CD1c-positive myeloid dendritic cell (primary cell): ENCODE data around the gene TIMMDC1.
"Not testable (repeated sequence)": the region's sequence is repeated elsewhere in the genome, so short reads cannot be mapped to it uniquely, and the experiment has no call there.

Source experiments
- DNase-seq: peaks from one replicate; pipeline ENCODE4 v3.0.0-alpha.2; 2016; ENCODE audit errors: extremely low spot score

TIMMDC1 gene

GRCh38 chr3:119510690-119511089 is 12.3 kb downstream of the TIMMDC1 start:
- no peak for DNase-seq

GRCh38 chr3:119514637-119515036 is 16.3 kb downstream of the TIMMDC1 start:
- no peak for DNase-seq

DNA sequence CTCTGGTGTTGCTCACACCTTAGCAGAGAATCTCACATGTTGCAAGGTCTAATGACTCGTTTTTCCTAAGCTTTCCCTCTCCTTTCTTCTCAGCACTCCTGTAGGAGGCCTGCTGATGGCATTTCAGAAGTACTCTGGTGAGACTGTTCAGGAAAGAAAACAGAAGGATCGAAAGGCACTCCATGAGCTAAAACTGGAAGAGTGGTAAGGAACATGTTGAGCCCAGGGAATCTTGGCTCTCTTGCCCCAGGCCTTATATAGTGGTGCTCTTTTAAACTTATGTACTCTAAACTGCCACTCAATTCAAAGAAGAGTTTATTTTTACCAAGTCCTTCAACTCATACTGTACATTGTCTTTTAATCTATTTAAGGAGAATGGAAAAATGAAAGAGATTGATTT is 18.8 kb downstream of the TIMMDC1 start:
- no peak for DNase-seq

DNA sequence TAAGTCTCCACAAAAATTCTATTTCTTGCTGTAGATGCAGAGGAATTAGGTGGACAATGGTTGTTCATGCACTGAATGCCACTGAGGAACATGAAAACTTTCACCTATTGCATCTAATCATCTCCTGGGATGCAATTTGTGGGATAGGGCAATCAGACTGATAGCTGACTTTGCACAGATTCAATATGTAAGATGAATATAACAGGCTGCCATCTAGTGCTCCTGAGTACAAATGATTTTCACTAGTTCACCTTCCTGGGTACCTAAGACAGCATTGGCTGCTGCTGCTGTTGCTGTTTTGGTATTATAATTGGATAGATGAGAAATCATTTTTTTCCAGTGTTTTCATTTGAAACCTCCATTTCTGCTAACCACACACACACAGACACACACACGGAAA is 19.7 kb downstream of the TIMMDC1 start:
- no peak for DNase-seq

DNA sequence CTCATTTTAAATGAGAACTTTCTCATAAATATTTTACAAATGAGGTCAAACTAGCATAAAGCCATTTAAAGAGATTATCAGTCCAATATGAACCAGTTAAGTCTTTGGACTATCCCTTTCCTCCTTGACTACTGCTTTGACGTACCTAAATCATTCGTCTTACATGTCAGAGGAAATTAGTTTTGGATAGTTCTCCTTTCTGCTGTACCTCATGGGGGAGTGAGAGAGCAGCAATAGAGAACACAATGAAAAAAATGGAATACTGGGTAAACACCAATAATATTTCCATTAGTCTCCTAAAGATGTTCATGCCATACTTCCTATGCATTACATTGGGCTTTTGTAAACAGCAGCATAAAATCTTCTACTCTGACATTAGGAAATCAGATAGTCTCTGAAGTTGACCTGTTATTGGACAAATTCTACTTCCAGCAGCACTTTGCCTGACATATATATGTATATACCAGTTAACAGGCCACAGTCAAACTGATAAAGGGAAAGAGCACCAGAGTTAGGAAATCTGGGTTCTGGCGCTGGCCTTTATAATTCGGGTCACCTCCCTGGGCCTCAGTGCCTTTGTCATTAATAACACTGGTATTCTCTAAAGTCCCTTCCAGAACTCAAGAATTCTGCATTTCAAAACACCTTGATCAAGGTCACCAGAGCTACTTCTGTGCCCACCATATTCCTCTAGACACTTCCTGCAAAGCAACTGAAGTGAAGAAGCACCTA is 26.8 kb downstream of the TIMMDC1 start:
- DNase-seq: peak; percentile 21

DNA sequence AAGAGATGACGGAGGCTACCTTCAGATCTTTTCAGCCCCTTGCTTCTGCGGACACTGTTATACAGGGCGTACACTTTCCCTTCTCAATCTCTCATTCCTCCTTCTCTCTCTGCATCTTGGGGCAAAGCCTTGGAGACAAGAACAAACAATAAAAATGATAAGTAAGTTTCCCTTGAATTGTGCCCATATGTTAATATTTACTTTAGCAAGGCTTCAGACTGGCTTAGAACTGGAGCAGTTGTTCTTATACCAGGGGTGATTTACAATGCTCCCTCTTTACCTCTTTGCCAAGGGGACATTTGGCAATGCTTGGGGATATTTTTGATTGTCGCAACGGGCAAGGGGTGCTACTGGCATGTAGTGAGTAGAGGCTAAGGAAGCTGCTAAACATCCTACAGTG is 29.4 kb downstream of the TIMMDC1 start:
- no peak for DNase-seq

DNA sequence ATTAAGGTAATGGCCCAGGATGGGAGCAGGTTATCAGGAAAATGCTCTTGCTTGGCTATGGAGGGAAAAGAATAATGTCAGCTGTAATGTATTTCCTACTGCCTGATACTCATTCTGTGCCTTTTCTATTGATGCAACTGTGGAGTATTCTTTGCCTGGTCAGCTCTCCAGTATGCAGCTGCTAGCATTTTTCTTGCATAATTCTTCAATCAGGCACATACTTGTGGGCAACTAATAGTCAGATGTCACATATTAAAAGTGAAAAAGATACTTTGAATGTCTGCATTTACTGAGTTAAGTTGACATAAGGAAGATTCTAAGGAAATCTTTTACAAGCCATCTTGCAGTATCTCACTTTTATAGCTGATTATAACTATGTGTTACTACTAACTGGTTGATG is 31.5 kb downstream of the TIMMDC1 start:
- no peak for DNase-seq

DNA sequence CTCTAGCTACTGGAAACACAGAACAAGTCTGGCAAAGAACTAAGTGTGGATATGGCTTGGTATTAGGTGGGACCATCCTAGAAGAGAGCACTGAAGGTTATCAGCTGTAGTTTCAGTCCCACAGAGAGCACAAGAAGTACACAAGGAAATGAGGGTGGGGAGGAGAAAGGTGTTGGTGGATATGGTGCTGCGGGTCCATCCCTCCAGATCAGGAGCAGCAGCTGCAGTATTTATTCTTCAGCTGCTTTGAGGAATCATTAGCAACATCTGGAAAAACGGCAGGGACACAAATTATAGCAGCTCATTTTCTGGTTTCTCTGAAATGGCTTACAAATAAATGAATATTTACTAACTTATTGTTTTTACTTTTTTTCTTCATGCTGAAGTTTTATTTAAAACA is 32.1 kb downstream of the TIMMDC1 start:
- DNase-seq: no peak

DNA sequence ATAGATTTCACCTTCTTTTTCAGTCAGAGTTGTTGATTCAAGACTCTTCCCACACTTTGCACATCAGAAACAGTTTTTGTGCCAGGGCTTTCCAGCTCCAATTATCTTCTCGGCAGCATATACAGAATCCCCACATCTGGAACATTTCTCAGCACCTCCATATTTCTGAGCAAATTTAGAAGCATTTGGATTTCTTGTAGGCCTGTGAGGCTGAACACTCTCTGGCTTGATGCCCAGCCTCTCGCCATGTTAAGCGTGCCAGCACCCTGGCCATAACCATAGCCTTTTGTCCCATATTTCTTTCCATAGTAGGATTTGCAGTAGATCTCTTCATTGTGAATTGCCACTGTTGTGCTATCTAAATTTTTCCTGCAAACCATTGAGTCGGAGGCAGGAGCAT is 32.8 kb downstream of the TIMMDC1 start:
- DNase-seq: no peak

DNA sequence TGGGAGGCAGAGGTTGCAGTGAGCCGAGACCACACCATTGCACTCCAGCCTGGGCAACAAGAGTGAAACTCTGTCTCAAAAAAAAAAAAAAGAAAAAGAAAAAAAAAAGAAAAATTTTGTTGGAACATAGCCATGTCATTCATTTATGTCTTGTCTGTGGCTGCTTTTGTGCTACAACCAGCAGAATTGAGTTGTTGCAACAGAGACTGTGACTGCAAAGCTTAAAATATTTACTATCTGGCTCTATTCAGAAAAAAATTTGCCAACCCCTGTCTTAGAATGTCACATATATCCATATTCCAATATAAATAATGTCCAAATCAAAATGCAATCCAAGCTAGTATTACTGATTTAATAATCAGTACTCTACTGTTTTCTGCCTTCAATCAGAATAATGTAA is 35.9 kb downstream of the TIMMDC1 start:
- DNase-seq: no peak

- DNase-seq: no peak
These were observed 38.4 kb downstream of the TIMMDC1 start for GRCh38 chr3:119536757-119537156.

DNA sequence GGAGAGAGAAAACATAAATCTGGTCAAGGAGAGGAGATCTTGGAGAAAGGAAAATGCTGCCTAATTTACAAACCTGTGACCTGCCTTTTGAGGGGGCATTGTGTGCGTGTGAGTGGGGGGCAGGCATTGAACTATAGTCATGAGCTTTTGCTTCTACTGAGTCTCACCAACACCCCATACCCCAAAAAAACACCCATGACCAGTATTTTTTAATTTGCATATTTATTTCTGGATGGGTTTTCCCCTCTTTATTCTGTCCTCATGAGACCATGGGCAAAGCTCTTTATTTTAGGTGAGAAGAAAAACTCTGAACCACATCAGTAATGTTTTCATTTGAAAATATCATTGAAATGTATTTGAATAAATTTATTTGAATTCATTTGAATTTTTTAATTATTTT is 40.4 kb downstream of the TIMMDC1 start:
- no peak for DNase-seq

DNA sequence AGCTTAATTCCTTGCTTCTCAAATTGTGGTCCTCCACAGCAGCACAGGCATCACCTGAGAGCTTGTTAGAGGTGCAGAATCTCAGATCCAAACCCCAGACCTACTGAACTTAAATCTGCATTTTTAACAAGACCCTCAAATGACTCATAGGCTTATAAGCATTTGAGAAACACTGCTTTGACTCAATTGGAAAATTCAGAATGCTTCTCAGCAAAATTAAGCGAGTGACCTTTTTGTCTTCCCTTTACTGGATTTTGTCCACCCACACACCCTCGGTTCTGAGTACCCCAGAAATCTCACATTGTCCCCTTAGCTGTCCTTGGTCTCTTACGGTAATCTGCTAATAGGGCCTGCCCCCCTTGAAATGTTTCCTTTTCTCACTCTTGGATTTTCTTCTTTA is 43.2 kb downstream of the TIMMDC1 start:
- no peak for DNase-seq

GRCh38 chr3:119542168-119542767 is 43.9 kb downstream of the TIMMDC1 start:
- no peak for DNase-seq

GRCh38 chr3:119543147-119543546 is 44.8 kb downstream of the TIMMDC1 start:
- no peak for DNase-seq

DNA sequence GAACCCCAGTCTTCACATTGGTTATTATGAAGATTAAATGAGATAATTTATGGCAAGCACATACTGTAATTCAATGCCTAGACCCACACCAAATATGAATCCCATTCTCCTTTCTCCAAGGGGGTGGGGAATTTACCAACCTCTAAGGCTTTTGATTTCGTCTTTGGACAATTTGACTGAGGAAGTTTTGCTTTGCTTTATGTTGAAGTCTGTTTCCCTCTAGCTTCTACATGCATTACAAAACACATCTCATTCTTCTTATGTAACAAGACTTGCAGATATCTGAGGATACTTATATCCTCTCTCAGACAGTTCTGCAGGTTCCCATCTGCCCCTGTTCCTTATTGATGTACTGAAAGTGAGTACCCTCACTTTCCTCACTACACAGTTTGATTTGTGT is 48.9 kb downstream of the TIMMDC1 start:
- DNase-seq: no peak

DNA sequence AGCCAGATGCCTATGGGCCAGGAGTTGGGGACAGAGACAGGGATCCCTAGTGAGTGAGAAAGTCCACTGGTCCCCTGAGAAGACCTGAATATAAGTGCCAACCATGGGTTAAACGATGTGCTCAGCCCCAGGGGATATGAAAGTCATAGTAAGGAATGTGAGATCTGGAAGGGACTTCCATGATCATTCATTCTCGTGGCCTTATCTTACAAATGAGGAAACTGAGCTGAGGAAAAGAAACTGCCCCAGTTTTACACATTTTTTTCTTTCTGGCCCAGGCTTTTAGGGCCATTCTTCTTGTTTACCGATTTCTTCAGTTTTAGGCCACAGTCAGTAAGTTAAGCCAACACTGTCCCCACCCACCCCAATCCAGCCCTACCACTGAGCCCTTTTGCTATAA is 50.0 kb downstream of the TIMMDC1 start:
- DNase-seq: peak; percentile 18

- no peak for DNase-seq
These were observed 52.0 kb downstream of the TIMMDC1 start for GRCh38 chr3:119550192-119550910.

GRCh38 chr3:119551598-119551997 is 53.3 kb downstream of the TIMMDC1 start:
- DNase-seq: no peak

- not testable (repeated sequence) for DNase-seq
These were observed 54.6 kb downstream of the TIMMDC1 start for GRCh38 chr3:119552928-119553327.

DNA sequence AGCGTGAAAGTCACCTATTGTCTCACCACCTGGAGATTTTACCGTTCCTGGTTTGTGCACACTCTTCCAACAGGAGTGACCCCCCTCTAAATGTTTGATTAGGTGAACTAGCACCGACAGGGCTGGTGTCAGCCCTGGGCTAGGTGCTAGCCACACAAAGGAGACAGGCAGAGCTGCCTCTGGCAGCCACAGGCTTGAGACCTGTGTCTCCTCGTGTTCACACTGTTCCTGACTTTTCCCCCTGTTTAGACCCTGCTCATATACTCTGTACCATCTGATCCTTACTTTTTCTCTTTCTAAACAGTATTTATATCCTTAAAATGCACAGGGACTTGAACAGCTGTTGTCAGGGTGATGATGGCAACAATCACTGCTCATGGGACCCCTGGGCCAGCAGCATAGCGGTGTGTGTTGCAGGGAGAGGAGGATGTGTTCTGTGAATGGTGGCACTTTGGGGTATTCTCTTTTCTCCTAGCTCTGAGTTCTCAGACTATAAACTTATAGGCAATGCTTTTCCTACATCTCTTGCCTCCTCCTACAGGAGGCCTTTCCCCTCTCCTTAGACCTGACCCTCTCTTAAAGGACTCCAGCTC is 55.6 kb downstream of the TIMMDC1 start:
- no peak for DNase-seq

GRCh38 chr3:119555309-119555735 is 57.0 kb downstream of the TIMMDC1 start:
- DNase-seq: peak; percentile 75

DNA sequence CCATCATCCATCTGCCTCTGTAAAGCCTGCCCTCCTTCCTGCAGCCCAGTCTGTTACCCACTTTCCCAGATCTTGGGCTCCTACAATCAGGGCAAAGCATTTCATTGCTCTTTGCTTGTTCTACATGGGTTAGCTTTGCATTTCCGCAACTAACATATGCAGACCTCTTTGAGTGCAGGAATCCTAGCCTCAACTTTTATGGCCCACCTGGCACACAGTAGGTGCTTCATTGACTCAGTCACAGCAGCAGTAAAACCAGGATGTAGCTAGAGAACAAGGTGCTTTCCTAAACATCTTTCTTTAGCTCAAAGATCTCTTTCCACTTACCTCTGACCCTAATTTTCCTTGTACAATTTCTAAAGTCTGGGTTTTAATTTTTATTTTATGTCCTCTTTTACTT is 57.6 kb downstream of the TIMMDC1 start:
- no peak for DNase-seq
